Lung microvascular endothelial cell (primary cell): Measurements from ENCODE around the gene POFUT1. TPM values are rescaled to one million over a fixed set of nuclear protein-coding genes. Genes with fewer than 3 reads are reported as not detected.
"Not testable (repeated sequence)": the region's sequence is repeated elsewhere in the genome, so short reads cannot be mapped to it uniquely, and the experiment has no call there.

Experiments used
- DNase-seq, 2 donors: peaks; one replicate each; pipeline versions ENCODE4 v3.0.0 to v3.0.0-alpha.2; 2010; ENCODE audit warnings: low read depth in 2 of 2
- total RNA-seq: library from RNA; depleted of rRNA; stranded (reverse); fragments of >200 nt; gene quantifications from 2 replicates; pipeline ENCODE4 v1.2.1, GENCODE V29; 2014

POFUT1 gene
- total RNA-seq, 1 donor from 2014 or later, result 31.2 TPM

- no peak for DNase-seq
Measured at GRCh38 chr20:32189123-32189410, 18.6 kb upstream of the POFUT1 start.

- peak; percentile 36 to 51 for DNase-seq
Measured at GRCh38 chr20:32189691-32190615, 17.7 kb upstream of the POFUT1 start.

- no peak for DNase-seq
Measured at GRCh38 chr20:32190616-32191415, 16.9 kb upstream of the POFUT1 start.

GRCh38 chr20:32191422-32191821, 16.3 kb upstream of the POFUT1 start:
- DNase-seq, result no peak

- DNase-seq, result no peak
Measured at GRCh38 chr20:32191873-32192272, 15.8 kb upstream of the POFUT1 start.

- DNase-seq, result peak; percentile 32 to 34
Measured at GRCh38 chr20:32192698-32193097, 15.0 kb upstream of the POFUT1 start.

GRCh38 chr20:32193336-32193735, 14.3 kb upstream of the POFUT1 start:
- not testable (repeated sequence) for DNase-seq

GRCh38 chr20:32193996-32194395, 13.7 kb upstream of the POFUT1 start:
- DNase-seq, result no peak

- no peak for DNase-seq
Measured at GRCh38 chr20:32195581-32195980, 12.1 kb upstream of the POFUT1 start.

GRCh38 chr20:32196613-32197012, 11.1 kb upstream of the POFUT1 start:
- DNase-seq, result not testable (repeated sequence)

- DNase-seq, result not testable (repeated sequence)
Measured at GRCh38 chr20:32197136-32197535, 10.5 kb upstream of the POFUT1 start.

GRCh38 chr20:32199006-32199405, 8.7 kb upstream of the POFUT1 start:
- no peak for DNase-seq

- DNase-seq, result no peak
Measured at GRCh38 chr20:32201296-32201976, 6.2 kb upstream of the POFUT1 start.

- DNase-seq, result no peak
Measured at GRCh38 chr20:32201977-32202363, 5.7 kb upstream of the POFUT1 start.

- no peak for DNase-seq
Measured at GRCh38 chr20:32203356-32204204, 4.1 kb upstream of the POFUT1 start.

- DNase-seq, result no peak
Measured at GRCh38 chr20:32204205-32205109, 3.2 kb upstream of the POFUT1 start.

GRCh38 chr20:32205110-32205842, 2.4 kb upstream of the POFUT1 start:
- no peak for DNase-seq

GRCh38 chr20:32205843-32206759, 1.6 kb upstream of the POFUT1 start:
- no peak for DNase-seq
